ENCODE measurements around the gene CLEC3B.

The CLEC3B gene

GRCh38 chr3:44989636-44990373 is 36.3 kb upstream of the CLEC3B start:
- H3F3A ChIP-seq (ENCODE audit: insufficient read depth, low read length), result no peaks in the 10 kb centered on the region
- H3K9me3 ChIP-seq (ENCODE audit: low read length), result no peaks in the 10 kb centered on the region
- no peaks in the 10 kb centered on the region for H3K27me3 ChIP-seq (ENCODE audit: insufficient read depth, low read length)
- H3K27ac ChIP-seq (ENCODE audit: low read depth, low read length, poor library complexity, severe bottlenecking), result no peak overlapping the region
- no peak overlapping the region for H2AFZ ChIP-seq (ENCODE audit: low read length)
- no peaks in the 10 kb centered on the region for H3K9me2 ChIP-seq (ENCODE audit: low read depth, low read length)
- peaks cover 64% of the 10 kb centered on the region for H3K36me3 ChIP-seq (ENCODE audit: insufficient read depth, low read length)
- peaks cover 6% of the 10 kb centered on the region for H3K79me2 ChIP-seq (ENCODE audit: insufficient read depth, low read length)
- no peaks in the 10 kb centered on the region for H3K4me1 ChIP-seq (ENCODE audit: insufficient read depth, low read length, severe bottlenecking)
- no peak overlapping the region for H3K4me2 ChIP-seq (ENCODE audit: low read length)
- H3K9ac ChIP-seq (ENCODE audit: low read length), result no peak overlapping the region
- H3K4me3 ChIP-seq (ENCODE audit: low read depth, low read length, poor library complexity, severe bottlenecking), result no peak overlapping the region
- TF ChIP-seq EZH2 (IDR thresholded peaks at IDR 0.05; ENCODE audit: borderline replicate concordance, low read length) (no peak), CTCF (IDR thresholded peaks at IDR 0.05; ENCODE audit: low read length) (no peak)
- no peaks in the 10 kb centered on the region for H4K20me1 ChIP-seq (ENCODE audit: insufficient read depth, low read length)

DNA sequence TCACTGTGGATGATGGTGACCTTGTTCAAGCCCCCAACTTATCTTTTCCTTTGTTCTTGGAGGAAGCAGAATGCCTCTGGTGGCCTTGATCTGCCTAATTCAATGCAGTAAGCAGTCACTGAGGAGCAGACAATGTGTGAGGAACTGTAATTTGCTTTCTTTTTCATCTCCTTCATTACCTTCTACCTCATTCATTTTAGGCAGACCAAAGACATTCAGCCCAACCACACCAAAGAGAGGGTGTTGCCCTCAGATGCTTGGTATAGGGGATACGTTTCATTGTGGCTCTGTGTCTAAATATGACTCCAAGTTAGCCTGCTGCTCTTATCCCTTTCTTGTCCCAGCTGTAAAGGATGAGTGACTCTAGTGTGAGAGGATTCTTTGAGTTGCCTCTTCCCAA is 34.8 kb upstream of the CLEC3B start:
- H2AFZ ChIP-seq (ENCODE audit: low read length), result no peak overlapping the region
- H3K9me3 ChIP-seq (ENCODE audit: low read length), result no peaks in the 10 kb centered on the region
- no peak overlapping the region for H3K27ac ChIP-seq (ENCODE audit: low read depth, low read length, poor library complexity, severe bottlenecking)
- H3K36me3 ChIP-seq (ENCODE audit: insufficient read depth, low read length), result peaks cover 68% of the 10 kb centered on the region
- no peaks in the 10 kb centered on the region for H3K27me3 ChIP-seq (ENCODE audit: insufficient read depth, low read length)
- H3K9ac ChIP-seq (ENCODE audit: low read length), result no peak overlapping the region
- no peaks in the 10 kb centered on the region for H3K9me2 ChIP-seq (ENCODE audit: low read depth, low read length)
- no peaks in the 10 kb centered on the region for H3K4me1 ChIP-seq (ENCODE audit: insufficient read depth, low read length, severe bottlenecking)
- no peak for TF ChIP-seq CTCF (IDR thresholded peaks at IDR 0.05; ENCODE audit: low read length)
- no peak for TF ChIP-seq EZH2 (IDR thresholded peaks at IDR 0.05; ENCODE audit: borderline replicate concordance, low read length)
- peaks cover 3% of the 10 kb centered on the region; the same call in 1 of the 2 replicates for H3K79me2 ChIP-seq (ENCODE audit: insufficient read depth, low read length)
- H3F3A ChIP-seq (ENCODE audit: insufficient read depth, low read length), result no peaks in the 10 kb centered on the region
- H4K20me1 ChIP-seq (ENCODE audit: insufficient read depth, low read length), result no peaks in the 10 kb centered on the region
- H3K4me3 ChIP-seq (ENCODE audit: low read depth, low read length, poor library complexity, severe bottlenecking), result no peak overlapping the region
- H3K4me2 ChIP-seq (ENCODE audit: low read length), result no peak overlapping the region

DNA sequence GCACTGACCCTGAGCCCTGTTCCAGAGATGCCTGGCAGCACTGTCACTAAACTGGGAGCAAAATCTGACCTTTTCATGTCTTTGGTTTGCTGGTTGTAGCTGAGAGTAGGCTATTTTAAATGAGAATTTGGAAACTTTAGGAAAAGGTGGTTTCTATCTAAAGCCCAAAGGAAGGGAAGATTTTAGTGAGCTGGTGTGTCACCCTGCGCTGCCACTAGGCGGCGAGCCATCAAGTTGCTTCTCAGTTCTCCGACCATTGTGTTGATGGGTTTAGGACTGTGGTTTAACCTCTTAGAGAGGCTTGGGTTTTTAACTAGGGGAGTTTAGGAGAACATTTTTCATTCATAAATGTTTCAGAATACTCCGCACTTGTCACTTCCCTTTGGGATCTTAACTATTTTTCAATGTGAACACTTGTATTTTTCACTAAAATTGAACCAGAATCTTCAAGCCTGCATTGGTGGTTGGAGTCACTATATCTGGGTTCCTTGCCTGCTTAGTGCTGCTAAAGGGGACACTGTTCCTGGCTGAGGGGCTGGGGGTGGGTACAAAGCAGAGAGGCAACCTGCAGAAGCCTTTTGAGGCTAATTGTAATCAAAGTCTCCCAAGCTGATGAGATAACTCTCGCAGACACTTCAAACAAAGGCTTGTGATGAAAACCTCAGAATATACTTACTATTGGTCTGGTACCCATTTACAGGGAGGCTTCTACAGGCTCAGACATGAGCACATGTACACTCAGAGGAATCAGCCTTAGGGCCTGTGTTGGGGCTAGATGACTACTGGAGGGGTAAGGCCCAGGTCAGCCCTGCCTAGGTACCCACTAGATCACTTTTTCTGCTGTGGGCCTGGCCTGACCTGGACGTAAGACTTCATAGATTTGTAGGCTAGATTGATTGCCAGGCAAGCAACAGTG is 33.3 kb upstream of the CLEC3B start:
- H2AFZ ChIP-seq (ENCODE audit: low read length), result no peak overlapping the region
- no peaks in the 10 kb centered on the region for H3F3A ChIP-seq (ENCODE audit: insufficient read depth, low read length)
- no peak overlapping the region for H3K9ac ChIP-seq (ENCODE audit: low read length)
- peaks cover 83% of the 10 kb centered on the region for H3K36me3 ChIP-seq (ENCODE audit: insufficient read depth, low read length)
- H4K20me1 ChIP-seq (ENCODE audit: insufficient read depth, low read length), result no peaks in the 10 kb centered on the region
- H3K9me3 ChIP-seq (ENCODE audit: low read length), result no peaks in the 10 kb centered on the region
- H3K27ac ChIP-seq (ENCODE audit: low read depth, low read length, poor library complexity, severe bottlenecking), result no peak overlapping the region
- no peak overlapping the region for H3K4me3 ChIP-seq (ENCODE audit: low read depth, low read length, poor library complexity, severe bottlenecking)
- no peaks in the 10 kb centered on the region for H3K9me2 ChIP-seq (ENCODE audit: low read depth, low read length)
- H3K27me3 ChIP-seq (ENCODE audit: insufficient read depth, low read length), result no peaks in the 10 kb centered on the region
- H3K4me1 ChIP-seq (ENCODE audit: insufficient read depth, low read length, severe bottlenecking), result no peaks in the 10 kb centered on the region
- H3K79me2 ChIP-seq (ENCODE audit: insufficient read depth, low read length), result peaks cover 3% of the 10 kb centered on the region; the same call in 1 of the 2 replicates
- no peak overlapping the region for H3K4me2 ChIP-seq (ENCODE audit: low read length)
- TF ChIP-seq CTCF (IDR thresholded peaks at IDR 0.05; ENCODE audit: low read length), result peak; percentile 87
- TF ChIP-seq EZH2 (IDR thresholded peaks at IDR 0.05; ENCODE audit: borderline replicate concordance, low read length), result no peak
